Type B pancreatic cell (in vitro differentiated cells): ENCODE data around the gene LGALS7. TPM values are rescaled to one million over a fixed set of nuclear protein-coding genes. Genes with fewer than 3 reads are reported as not detected.

ENCODE experiments used
- DNase-seq: peaks from one replicate; pipeline ENCODE4 v3.0.0; 2021; ENCODE audit warnings: mixed read lengths; ENCODE audit not compliant: unreplicated experiment; ENCODE audit errors: extremely low spot score
- H3K27ac Mint-ChIP-seq: 2 replicates; pipeline ENCODE4 v1.8.0; 2021; ENCODE audit warnings: mild to moderate bottlenecking, mixed read lengths
- H3K27me3 Mint-ChIP-seq: 2 replicates; pipeline ENCODE4 v1.8.0; 2021; ENCODE audit warnings: mixed read lengths
- H3K36me3 Mint-ChIP-seq: 2 replicates; pipeline ENCODE4 v1.8.0; 2021; ENCODE audit warnings: mixed read lengths
- H3K4me1 Mint-ChIP-seq: one replicate; pipeline ENCODE4 v1.8.0; 2021; ENCODE audit warnings: mixed read lengths; ENCODE audit not compliant: unreplicated experiment
- H3K4me3 Mint-ChIP-seq: 2 replicates; pipeline ENCODE4 v1.8.0; 2021; ENCODE audit warnings: mild to moderate bottlenecking, mixed read lengths
- H3K9me3 Mint-ChIP-seq: 2 replicates; pipeline ENCODE4 v1.8.0; 2021; ENCODE audit warnings: mixed read lengths
- total RNA-seq: library from RNA; stranded (reverse); gene quantifications from 2 replicates; pipeline ENCODE4 v1.2.1, GENCODE V29; 2021; ENCODE audit warnings: low replicate concordance
- TF ChIP-seq, protein P1 (sequence below): fragments of 200-600 bp; sonication (generic); conservative IDR thresholded peaks from 2 replicates; pipeline ENCODE4 v1.5.0; 2021; ENCODE audit warnings: antibody characterized with exemption, mild to moderate bottlenecking

The LGALS7 gene
- total RNA-seq, 1 donor from 2014 or later = 1.8 TPM

DNA sequence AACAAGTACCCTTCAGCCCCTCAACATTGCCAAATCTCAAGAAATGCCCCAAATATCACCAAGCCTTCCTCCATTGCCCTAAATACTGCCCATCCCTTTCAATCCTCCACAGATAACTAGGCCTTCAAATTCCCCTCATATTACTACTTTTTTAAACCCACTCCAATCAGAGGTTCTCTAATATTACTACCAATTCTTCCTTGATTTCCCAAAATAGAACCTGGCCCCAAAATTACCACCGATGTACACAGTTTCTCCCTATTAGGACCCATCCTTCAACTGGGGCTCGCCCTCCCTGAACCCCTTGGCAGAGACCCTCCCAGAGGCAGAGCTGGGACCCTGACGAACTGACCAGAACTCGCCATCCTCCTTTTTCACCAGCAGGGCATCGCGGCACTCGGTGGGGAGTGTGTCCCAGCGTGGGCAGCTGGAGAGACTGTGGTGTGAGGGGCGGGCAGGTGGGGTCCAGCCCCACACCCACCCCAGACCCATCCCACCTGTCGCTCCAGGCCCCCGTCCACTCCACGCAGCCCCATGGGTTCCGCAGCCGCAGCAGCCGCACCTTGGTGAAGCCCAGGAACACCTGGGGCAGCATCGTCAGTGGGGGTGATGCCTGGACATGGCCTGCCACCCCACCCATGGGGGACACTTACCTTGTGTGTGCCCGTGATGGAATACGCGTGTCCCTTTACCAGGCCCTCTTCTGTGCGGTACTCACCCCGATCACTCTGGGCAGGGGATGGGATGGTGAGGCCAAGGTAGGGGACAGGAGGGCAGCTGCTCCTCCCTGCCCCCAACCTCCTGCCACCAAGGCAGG, 35.2 kb downstream of the LGALS7 start:
- H3K4me1 Mint-ChIP-seq = peaks cover 6% of the 10 kb centered on the region
- peak overlapping the region; percentile 80 for H3K4me3 Mint-ChIP-seq
- peak overlapping the region; percentile 76 for H3K27ac Mint-ChIP-seq
- DNase-seq = no peak
- TF ChIP-seq, protein P1, sequence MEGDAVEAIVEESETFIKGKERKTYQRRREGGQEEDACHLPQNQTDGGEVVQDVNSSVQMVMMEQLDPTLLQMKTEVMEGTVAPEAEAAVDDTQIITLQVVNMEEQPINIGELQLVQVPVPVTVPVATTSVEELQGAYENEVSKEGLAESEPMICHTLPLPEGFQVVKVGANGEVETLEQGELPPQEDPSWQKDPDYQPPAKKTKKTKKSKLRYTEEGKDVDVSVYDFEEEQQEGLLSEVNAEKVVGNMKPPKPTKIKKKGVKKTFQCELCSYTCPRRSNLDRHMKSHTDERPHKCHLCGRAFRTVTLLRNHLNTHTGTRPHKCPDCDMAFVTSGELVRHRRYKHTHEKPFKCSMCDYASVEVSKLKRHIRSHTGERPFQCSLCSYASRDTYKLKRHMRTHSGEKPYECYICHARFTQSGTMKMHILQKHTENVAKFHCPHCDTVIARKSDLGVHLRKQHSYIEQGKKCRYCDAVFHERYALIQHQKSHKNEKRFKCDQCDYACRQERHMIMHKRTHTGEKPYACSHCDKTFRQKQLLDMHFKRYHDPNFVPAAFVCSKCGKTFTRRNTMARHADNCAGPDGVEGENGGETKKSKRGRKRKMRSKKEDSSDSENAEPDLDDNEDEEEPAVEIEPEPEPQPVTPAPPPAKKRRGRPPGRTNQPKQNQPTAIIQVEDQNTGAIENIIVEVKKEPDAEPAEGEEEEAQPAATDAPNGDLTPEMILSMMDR = peak; percentile 40
- H3K27me3 Mint-ChIP-seq = peaks cover 10% of the 10 kb centered on the region
- H3K9me3 Mint-ChIP-seq = no peaks in the 10 kb centered on the region
- no peaks in the 10 kb centered on the region for H3K36me3 Mint-ChIP-seq

GRCh38 chr19:38737281-38737865, 35.9 kb downstream of the LGALS7 start:
- H3K4me1 Mint-ChIP-seq = peaks cover 6% of the 10 kb centered on the region
- TF ChIP-seq, protein P1 = no peak
- H3K4me3 Mint-ChIP-seq = peak overlapping the region; percentile 80
- H3K27ac Mint-ChIP-seq = peak overlapping the region; percentile 76
- peaks cover 10% of the 10 kb centered on the region for H3K27me3 Mint-ChIP-seq
- DNase-seq = no peak
- no peaks in the 10 kb centered on the region for H3K9me3 Mint-ChIP-seq
- no peaks in the 10 kb centered on the region for H3K36me3 Mint-ChIP-seq

GRCh38 chr19:38736413-38737280, 36.7 kb downstream of the LGALS7 start:
- TF ChIP-seq, protein P1 = no peak
- Mint-ChIP-seq H3K4me3 (peak overlapping the region; percentile 55), H3K9me3 (no peaks in the 10 kb centered on the region), H3K4me1 (peaks cover 6% of the 10 kb centered on the region), H3K27me3 (peaks cover 10% of the 10 kb centered on the region), H3K27ac (no peak overlapping the region), H3K36me3 (no peaks in the 10 kb centered on the region)
- peak; percentile 70 for DNase-seq

DNA sequence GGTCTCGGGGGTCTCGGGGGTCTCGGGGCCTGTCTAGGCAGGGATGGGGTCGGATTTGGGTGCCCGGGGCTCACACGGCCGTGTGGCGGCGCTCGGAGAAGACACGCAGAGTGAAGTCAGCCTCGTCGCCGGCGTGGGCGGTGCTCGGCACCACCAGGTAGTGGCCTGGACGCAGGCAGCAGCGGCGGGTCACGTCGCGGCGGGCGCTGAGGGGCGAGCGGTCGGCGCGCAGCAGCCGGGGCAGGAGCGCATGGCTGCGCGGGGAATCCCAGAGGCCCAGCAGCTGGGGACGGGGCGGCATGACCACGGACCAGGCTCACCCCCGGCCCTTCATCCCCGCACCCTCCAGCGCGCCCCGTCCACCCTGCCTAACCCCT, 37.3 kb downstream of the LGALS7 start:
- Mint-ChIP-seq H3K27me3 (peaks cover 10% of the 10 kb centered on the region), H3K4me1 (peaks cover 6% of the 10 kb centered on the region), H3K4me3 (no peak overlapping the region), H3K36me3 (no peaks in the 10 kb centered on the region), H3K9me3 (no peaks in the 10 kb centered on the region), H3K27ac (no peak overlapping the region)
- no peak for DNase-seq
- TF ChIP-seq, protein P1 = no peak

- peaks cover 6% of the 10 kb centered on the region for H3K4me1 Mint-ChIP-seq
- peak overlapping the region; percentile 78 for H3K4me3 Mint-ChIP-seq
- H3K27ac Mint-ChIP-seq = peak overlapping the region; percentile 88
- H3K27me3 Mint-ChIP-seq = peaks cover 10% of the 10 kb centered on the region
- no peak for DNase-seq
- H3K36me3 Mint-ChIP-seq = peaks cover 4% of the 10 kb centered on the region
- no peaks in the 10 kb centered on the region for H3K9me3 Mint-ChIP-seq
- TF ChIP-seq, protein P1 = no peak
Measured at GRCh38 chr19:38735257-38735686, 38.0 kb downstream of the LGALS7 start.
